K562 (cell line): ENCODE measurements around the gene VSIG10. TPM values are rescaled to one million over a fixed set of nuclear protein-coding genes. Genes with fewer than 3 reads are reported as not detected.
A peak's percentile ranks its signal among the peaks of the same experiment; 100 is the strongest.

Experiments
- BHLHE40 ChIP-seq: IDR thresholded peaks from 2 replicates; pipeline ENCODE4 v1.6.1; 2011; ENCODE audit warnings: low read length, improper control_type of control experiment
- HMG20A ChIP-seq: fragments of 450-650 bp; formaldehyde crosslinking; conservative IDR thresholded peaks from 2 replicates; pipeline ENCODE4 v1.4.0; 2020; ENCODE audit warnings: mild to moderate bottlenecking, mixed read lengths
- IRF1 ChIP-seq: sonication (generic); formaldehyde crosslinking; IDR thresholded peaks from 2 replicates; pipeline ENCODE4 v1.8.0; 2022; ENCODE audit warnings: missing genetic modification reagents, mild to moderate bottlenecking, borderline replicate concordance
- PCBP1 ChIP-seq: fragments of 200-400 bp; formaldehyde crosslinking; IDR thresholded peaks from 2 replicates; pipeline ENCODE4 v1.6.1; 2018; ENCODE audit warnings: mild to moderate bottlenecking, low read depth, low read length; ENCODE audit not compliant: poor library complexity, severe bottlenecking
- RBM25 ChIP-seq: fragments of 200-400 bp; formaldehyde crosslinking; IDR thresholded peaks from 2 replicates; pipeline ENCODE4 v1.6.1; 2018; ENCODE audit warnings: low read length, low read depth, moderate library complexity; ENCODE audit not compliant: severe bottlenecking
- ZMIZ1 ChIP-seq, 2 experiments: fragments of 150-350 bp in 1 of 2; IDR thresholded peaks; 2 replicates each; pipeline ENCODE4 v1.6.1; 2012 to 2016; ENCODE audit warnings: low read depth in 2 of 2, low read length in 2 of 2, mild to moderate bottlenecking in 1 of 2, moderate library complexity in 1 of 2
- ZNF121 ChIP-seq: sonication (generic); formaldehyde crosslinking; conservative IDR thresholded peaks from 2 replicates; pipeline ENCODE4 v1.8.0; 2022; ENCODE audit warnings: missing genetic modification reagents
- ZNF133 ChIP-seq: fragments of 250-450 bp; sonication (Bioruptor Pico); IDR thresholded peaks from 2 replicates; pipeline ENCODE4 v1.4.0; 2020; ENCODE audit warnings: mild to moderate bottlenecking
- ZNF449 ChIP-seq: fragments of 250-450 bp; sonication (Bioruptor Pico); IDR thresholded peaks from 2 replicates; pipeline ENCODE4 v1.8.0; 2022; ENCODE audit warnings: moderate library complexity, mild to moderate bottlenecking, inconsistent platforms
- ZNF778 ChIP-seq: fragments of 450-650 bp; formaldehyde crosslinking; IDR thresholded peaks from 2 replicates; pipeline ENCODE4 v1.4.0; 2020; ENCODE audit warnings: mild to moderate bottlenecking, moderate library complexity
- polyA plus RNA-seq, 8 experiments: library from polyadenylated mRNA; depleted of rRNA in 4 of 8; stranded (reverse) in 5 of 8; unstranded in 3 of 8; fragments of >200 nt; fragmentation: Nextera tagmentation in 2 of 8; fragmentation: Illumina TruSeq in 1 of 8; extraction: Ambion mirVana in 2 of 8; extraction: Trizol in 1 of 8; gene quantifications; 2 replicates each; pipeline versions ENCODE4 v1.2.1 to v1.2.3, GENCODE V29; 2011 to 2014; ENCODE audit warnings: inconsistent platforms in 1 of 8, missing spikeins in 1 of 8
- total RNA-seq, 7 experiments: library from RNA; depleted of rRNA in 6 of 7; stranded (reverse); fragments of >200 nt in 6 of 7; fragmentation: Illumina TruSeq in 2 of 7; extraction: Trizol in 2 of 7; gene quantifications; 2 replicates each; pipeline versions ENCODE4 v1.2.1 to v1.2.3, GENCODE V29; 2011 to 2021; ENCODE audit warnings: low replicate concordance in 1 of 7
- TF ChIP-seq, protein P1 (sequence below), 2 experiments: fragments of 200-800 bp in 1 of 2; sonication (Bioruptor generic) in 1 of 2; sonication (generic) in 1 of 2; formaldehyde crosslinking in 1 of 2; IDR thresholded peaks in 1 of 2; conservative IDR thresholded peaks in 1 of 2; 2 replicates each; pipeline versions ENCODE4 v1.5.0 to v1.6.1; 2016 to 2020; ENCODE audit warnings: missing compliant biosample characterization in 1 of 2, missing genetic modification characterization in 1 of 2, missing genetic modification reagents in 1 of 2

Gene VSIG10
- total and polyA plus RNA-seq, 9 of the 15 experiments (the other 6 are each of a cell fraction or from before 2014, with no cell fraction given): 4.1 to 8.8 (median 4.7) TPM

GRCh38 chr12:118137148-118137678, 33.4 kb upstream of the VSIG10 start (continued):
- TF ChIP-seq ZMIZ1 (IDR thresholded peaks at IDR 0.05; ENCODE audit: low read depth in 2 of 2, low read length in 2 of 2): no peak
- TF ChIP-seq HMG20A (CRISPR knock-in tag): no peak
- TF ChIP-seq RBM25: peak; percentile 36
- TF ChIP-seq IRF1: no peak
- TF ChIP-seq ZNF449 (CRISPR knock-in tag): no peak
- no peak for TF ChIP-seq ZNF133 (CRISPR knock-in tag)
- TF ChIP-seq, protein P1, sequence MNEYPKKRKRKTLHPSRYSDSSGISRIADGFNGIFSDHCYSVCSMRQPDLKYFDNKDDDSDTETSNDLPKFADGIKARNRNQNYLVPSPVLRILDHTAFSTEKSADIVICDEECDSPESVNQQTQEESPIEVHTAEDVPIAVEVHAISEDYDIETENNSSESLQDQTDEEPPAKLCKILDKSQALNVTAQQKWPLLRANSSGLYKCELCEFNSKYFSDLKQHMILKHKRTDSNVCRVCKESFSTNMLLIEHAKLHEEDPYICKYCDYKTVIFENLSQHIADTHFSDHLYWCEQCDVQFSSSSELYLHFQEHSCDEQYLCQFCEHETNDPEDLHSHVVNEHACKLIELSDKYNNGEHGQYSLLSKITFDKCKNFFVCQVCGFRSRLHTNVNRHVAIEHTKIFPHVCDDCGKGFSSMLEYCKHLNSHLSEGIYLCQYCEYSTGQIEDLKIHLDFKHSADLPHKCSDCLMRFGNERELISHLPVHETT (CRISPR knock-in tag; conservative IDR thresholded peaks at IDR 0.05 in 1 of 2, IDR thresholded peaks at IDR 0.05 in 1 of 2): no peak
- no peak for TF ChIP-seq PCBP1
- no peak for TF ChIP-seq ZNF778 (CRISPR knock-in tag)
- peak; percentile 91 for TF ChIP-seq ZNF121 (CRISPR knock-in tag)
- no peak for TF ChIP-seq BHLHE40
